KOPT-K1 (cell line): Measurements from ENCODE around the gene CAV3.

Source experiments
- H3K27ac ChIP-seq: fragments of 200-600 bp; sonication (generic); 2 replicates; pipeline ENCODE4 v1.5.1; 2016; ENCODE audit warnings: antibody characterized with exemption, mild to moderate bottlenecking, low read depth, low read length; ENCODE audit not compliant: poor library complexity, severe bottlenecking
- H3K36me3 ChIP-seq: fragments of 200-600 bp; sonication (generic); 2 replicates; pipeline ENCODE4 v1.5.1; 2017; ENCODE audit warnings: antibody characterized with exemption, mild to moderate bottlenecking, low read length, moderate library complexity; ENCODE audit not compliant: insufficient read depth
- H3K9me3 ChIP-seq: fragments of 200-600 bp; sonication (generic); 2 replicates; pipeline ENCODE4 v1.5.1; 2017; ENCODE audit warnings: antibody characterized with exemption, low read length, mild to moderate bottlenecking; ENCODE audit not compliant: insufficient read depth, poor library complexity, severe bottlenecking

Gene CAV3

GRCh38 chr3:8765528-8765927 is 31.9 kb downstream of the CAV3 start:
- no peak overlapping the region for H3K27ac ChIP-seq
- H3K9me3 ChIP-seq: peaks cover 6% of the 10 kb centered on the region
- no peaks in the 10 kb centered on the region for H3K36me3 ChIP-seq

- H3K27ac ChIP-seq: no peak overlapping the region
- no peaks in the 10 kb centered on the region for H3K36me3 ChIP-seq
- H3K9me3 ChIP-seq: peaks cover 6% of the 10 kb centered on the region
Measured at GRCh38 chr3:8766148-8766547, 32.5 kb downstream of the CAV3 start.

DNA sequence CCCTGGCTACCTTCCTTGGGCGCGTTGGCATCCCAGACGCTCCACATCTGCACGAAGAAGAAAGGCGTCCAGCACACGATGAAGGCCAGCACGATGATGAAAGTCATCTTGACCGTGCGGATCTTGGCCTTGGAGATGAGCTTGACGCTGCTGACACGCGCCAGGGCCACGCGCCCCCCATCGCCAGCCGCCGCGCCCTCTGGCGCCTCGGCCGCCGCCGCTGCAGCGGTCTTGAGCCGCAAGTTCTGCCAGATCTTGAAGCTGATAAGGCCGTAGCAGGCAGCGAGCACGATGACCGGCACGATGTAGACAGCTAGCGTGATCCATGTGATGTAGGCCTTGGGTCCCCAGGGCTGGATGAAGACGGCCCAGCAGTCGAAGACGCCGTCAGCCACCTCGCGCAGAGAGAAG is 33.7 kb downstream of the CAV3 start:
- H3K27ac ChIP-seq: no peak overlapping the region
- H3K36me3 ChIP-seq: no peaks in the 10 kb centered on the region
- peaks cover 6% of the 10 kb centered on the region for H3K9me3 ChIP-seq

DNA sequence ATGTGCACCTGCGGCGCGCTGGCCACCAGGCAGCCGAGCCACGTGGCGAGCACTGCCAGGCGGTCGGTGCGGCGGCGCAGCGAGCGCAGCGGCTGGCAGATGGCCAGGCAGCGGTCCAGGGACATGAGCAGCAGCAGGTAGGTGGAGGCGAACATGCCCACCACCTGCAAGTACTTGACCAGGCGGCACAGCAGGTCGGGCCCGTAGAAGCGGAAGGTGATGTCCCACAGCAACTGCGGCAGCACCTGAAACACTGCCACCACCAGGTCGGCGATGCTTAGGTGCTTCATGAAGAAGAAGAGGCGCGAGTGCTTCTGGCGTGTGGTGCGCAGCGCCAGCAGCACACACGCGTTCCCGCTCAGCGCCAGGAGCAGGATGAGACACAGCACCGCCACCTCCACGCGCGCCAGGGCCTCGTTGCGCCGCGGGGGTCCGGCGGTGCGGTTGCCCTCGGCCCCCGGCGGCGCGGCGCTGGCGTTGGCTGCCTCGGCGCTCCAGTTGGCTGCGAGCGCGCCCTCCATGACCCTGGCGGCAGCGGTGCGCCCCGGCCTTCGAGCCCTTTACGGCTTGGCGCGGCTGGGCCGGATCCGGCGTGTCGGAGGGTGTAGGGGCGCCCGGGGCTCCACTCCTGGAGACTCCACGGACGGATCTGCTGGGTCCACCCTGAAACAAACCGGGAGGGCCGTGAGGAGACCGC is 34.2 kb downstream of the CAV3 start:
- peaks cover 6% of the 10 kb centered on the region for H3K9me3 ChIP-seq
- no peak overlapping the region for H3K27ac ChIP-seq
- no peaks in the 10 kb centered on the region for H3K36me3 ChIP-seq

GRCh38 chr3:8768364-8769087 is 34.9 kb downstream of the CAV3 start:
- Histone ChIP-seq H3K9me3 (peaks cover 6% of the 10 kb centered on the region), H3K27ac (no peak overlapping the region), H3K36me3 (no peaks in the 10 kb centered on the region)

DNA sequence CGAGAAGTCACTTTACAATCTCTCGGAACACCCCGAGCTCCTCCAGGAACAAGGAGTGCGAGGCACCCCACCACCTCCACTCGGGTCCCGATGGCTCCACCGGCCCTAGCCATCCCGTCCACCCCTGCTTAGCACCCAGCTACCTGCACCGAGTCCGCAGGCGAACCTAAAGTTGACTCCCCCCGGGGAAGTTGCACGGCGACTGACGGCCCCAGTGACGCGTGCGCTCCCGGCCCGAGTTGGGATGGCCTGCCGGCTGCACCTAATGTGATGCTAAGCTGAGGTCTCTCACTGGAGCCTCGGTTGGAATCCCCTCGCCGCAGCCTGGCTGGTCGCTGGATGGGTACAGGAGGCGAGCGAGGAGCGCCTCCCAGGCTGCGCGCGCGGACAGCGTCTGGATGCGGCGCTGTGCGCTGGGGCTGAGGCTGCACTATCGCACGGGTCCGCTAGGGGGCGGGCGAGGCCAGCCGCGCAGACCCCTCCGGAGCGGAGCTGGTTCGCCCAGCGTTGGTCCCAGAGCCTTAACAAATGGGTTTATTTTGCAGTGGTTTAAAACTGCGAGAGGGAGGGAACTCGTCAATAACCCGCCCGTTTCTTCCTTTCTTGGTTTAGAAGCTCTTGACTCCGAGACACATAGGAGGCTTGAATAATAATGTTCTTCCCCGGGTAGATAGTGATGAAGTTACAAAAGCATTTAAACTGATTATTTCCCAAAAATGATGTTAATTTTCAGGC is 35.7 kb downstream of the CAV3 start, which contains the start of gene OXTR:
TSS of gene OXTR (minus strand) at position 526 of the 735 bp plus-strand sequence. CDS start 1,426 bp downstream, outside the sequence.
- Histone ChIP-seq H3K9me3 (peaks cover 6% of the 10 kb centered on the region), H3K36me3 (no peaks in the 10 kb centered on the region), H3K27ac (no peak within 1 kb of the TSS)

DNA sequence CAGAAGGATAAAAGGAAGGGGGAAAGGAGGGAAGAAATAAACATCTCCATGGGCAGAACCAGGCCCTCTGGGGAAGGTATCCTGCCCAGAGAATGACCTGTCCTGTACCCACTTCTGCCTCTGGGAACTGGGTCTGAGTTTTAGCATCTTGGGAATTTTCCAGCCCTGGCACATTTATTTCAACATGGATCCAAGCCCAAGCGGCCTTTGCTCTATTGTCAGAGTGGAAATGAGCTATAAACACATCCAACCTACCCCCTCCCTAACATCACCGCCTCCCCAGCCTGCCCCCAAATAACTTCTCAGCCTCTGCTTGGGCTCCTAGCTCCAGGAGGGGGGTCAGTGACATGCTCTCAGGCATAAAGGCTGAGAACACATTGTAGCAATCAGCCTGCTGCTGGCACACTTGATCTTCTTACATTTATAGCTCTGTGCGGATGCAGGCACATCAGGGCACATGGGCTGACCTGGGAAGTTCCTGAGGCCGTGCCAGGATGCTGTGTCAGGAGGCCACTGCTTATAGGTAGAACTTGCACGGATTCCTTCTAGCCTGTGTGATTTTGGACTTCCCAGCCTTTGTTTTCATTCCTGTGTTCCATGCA is 40.4 kb downstream of the CAV3 start:
- Histone ChIP-seq H3K36me3 (no peaks in the 10 kb centered on the region), H3K27ac (no peak overlapping the region), H3K9me3 (peaks cover 2% of the 10 kb centered on the region)

- H3K36me3 ChIP-seq: no peaks in the 10 kb centered on the region
- H3K27ac ChIP-seq: no peak overlapping the region
- H3K9me3 ChIP-seq: no peaks in the 10 kb centered on the region
Measured at GRCh38 chr3:8775181-8775580, 41.6 kb downstream of the CAV3 start.

GRCh38 chr3:8775602-8776001 is 42.0 kb downstream of the CAV3 start:
- H3K36me3 ChIP-seq: no peaks in the 10 kb centered on the region
- no peak overlapping the region for H3K27ac ChIP-seq

DNA sequence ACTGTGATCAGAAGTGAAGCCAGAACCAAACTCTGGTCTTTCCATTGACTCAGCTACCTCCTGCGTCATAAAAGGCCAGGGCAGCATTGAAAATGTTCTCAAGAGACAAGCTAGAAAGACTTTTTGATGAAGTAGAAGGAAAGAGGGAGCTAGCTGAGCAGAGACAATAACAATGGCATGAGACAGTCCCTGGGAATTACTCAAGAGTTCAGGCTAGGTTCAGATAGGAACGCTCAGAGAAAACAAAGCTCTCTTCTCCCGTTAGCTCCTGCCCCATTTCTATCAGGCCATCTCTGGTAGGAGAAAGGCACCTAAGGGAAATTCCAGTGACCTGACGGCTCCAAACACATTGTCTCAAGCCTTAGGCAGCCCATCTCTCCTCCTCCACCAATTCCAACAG is 42.8 kb downstream of the CAV3 start:
- H3K36me3 ChIP-seq: no peaks in the 10 kb centered on the region
- H3K9me3 ChIP-seq: no peaks in the 10 kb centered on the region
- H3K27ac ChIP-seq: no peak overlapping the region

More at GRCh38 chr3:8775602-8776001, 42.0 kb downstream of the CAV3 start:
- no peaks in the 10 kb centered on the region for H3K9me3 ChIP-seq

- H3K9me3 ChIP-seq: no peaks in the 10 kb centered on the region
- H3K36me3 ChIP-seq: no peaks in the 10 kb centered on the region
- no peak overlapping the region for H3K27ac ChIP-seq
Measured at GRCh38 chr3:8777201-8777977, 43.8 kb downstream of the CAV3 start.

DNA sequence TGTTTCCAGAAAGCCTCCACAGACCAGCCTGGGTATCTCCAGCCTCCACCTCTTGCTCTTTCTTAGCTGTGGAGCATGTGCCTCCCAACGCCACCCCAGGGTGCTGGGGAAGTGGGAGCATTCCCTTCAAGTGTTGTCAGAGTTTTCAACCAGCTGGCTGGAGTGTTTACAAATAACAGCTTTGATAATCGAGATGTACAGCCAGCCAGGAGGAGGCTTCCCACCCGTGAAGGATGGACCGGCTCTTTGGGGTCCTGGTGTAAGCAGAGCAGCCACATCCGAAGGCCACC is 44.3 kb downstream of the CAV3 start:
- H3K9me3 ChIP-seq: no peaks in the 10 kb centered on the region
- H3K36me3 ChIP-seq: no peaks in the 10 kb centered on the region

DNA sequence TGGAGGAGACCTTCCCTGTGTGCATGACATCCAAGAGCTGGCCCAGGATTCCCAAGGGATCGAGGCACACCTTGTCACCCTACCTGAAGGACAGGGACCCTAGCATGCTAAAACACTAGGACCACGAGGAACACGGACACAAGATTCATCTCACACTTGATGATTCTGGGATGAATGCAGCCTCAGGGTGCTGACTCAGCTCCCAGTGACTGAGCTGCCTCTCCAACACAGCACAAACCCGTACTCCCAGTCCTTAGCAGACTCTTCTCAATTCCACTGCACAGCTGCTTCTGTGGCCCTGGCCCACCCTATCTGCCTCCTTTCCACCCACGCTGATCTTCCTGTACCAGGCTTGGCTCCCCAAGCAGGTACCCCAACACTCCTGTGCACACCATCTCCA is 44.9 kb downstream of the CAV3 start:
- H3K27ac ChIP-seq: no peak overlapping the region
- H3K9me3 ChIP-seq: no peaks in the 10 kb centered on the region
- no peaks in the 10 kb centered on the region for H3K36me3 ChIP-seq

More for the DNA sequence above, 44.3 kb downstream of the CAV3 start:
- no peak overlapping the region for H3K27ac ChIP-seq

DNA sequence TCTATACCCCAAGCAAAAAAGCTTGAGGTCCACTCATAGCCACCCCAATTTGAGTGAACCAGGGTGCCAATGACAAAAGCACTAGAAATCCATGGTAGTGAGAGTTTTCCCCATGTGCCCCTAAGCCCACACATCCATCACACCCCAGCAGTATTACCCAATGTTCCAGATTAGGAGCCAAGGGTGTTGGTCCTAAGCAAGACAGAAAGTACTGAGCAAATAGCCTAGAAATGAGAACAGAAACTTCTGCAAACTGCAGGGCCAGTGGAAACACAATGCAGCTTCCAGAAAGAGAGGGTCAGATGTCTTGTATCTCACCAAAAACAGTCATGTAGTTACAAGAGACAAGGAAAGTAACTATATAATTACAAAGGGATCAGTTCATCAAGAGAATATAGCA is 46.7 kb downstream of the CAV3 start:
- H3K36me3 ChIP-seq: no peaks in the 10 kb centered on the region
- H3K9me3 ChIP-seq: no peaks in the 10 kb centered on the region
- no peak overlapping the region for H3K27ac ChIP-seq
